Hepatocyte (in vitro differentiated cells): Measurements from ENCODE around the gene EFNA2. TPM values are rescaled to one million over a fixed set of nuclear protein-coding genes. Genes with fewer than 3 reads are reported as not detected.

Experiments
- DNase-seq: peaks from one replicate; pipeline ENCODE4 v3.0.0-alpha.2; 2016; ENCODE audit warnings: low spot score
- H2AFZ ChIP-seq: fragments of 200-600 bp; sonication (generic); 2 replicates; pipeline ENCODE4 v1.6.0; 2016; ENCODE audit warnings: antibody characterized with exemption, mild to moderate bottlenecking
- H3K27ac ChIP-seq: fragments of 200-600 bp; sonication (generic); 2 replicates; pipeline ENCODE4 v1.5.1; 2016; ENCODE audit warnings: mild to moderate bottlenecking
- H3K27me3 ChIP-seq: fragments of 200-600 bp; sonication (generic); 2 replicates; pipeline ENCODE4 v1.6.1; 2016
- H3K36me3 ChIP-seq: fragments of 200-600 bp; sonication (generic); replicated peaks from 2 replicates; pipeline ENCODE4 v1.5.1; 2016; ENCODE audit warnings: low read depth; ENCODE audit not compliant: insufficient read depth
- H3K4me1 ChIP-seq: fragments of 200-600 bp; sonication (generic); 2 replicates; pipeline ENCODE4 v1.5.1; 2016; ENCODE audit warnings: mild to moderate bottlenecking, moderate library complexity; ENCODE audit not compliant: insufficient read depth
- H3K4me2 ChIP-seq: fragments of 200-600 bp; sonication (generic); 2 replicates; pipeline ENCODE4 v1.6.0; 2016
- H3K4me3 ChIP-seq: fragments of 200-600 bp; sonication (generic); 2 replicates; pipeline ENCODE4 v1.5.1; 2016; ENCODE audit warnings: mild to moderate bottlenecking
- H3K79me2 ChIP-seq: fragments of 200-600 bp; sonication (generic); 2 replicates; pipeline ENCODE4 v1.6.0; 2017; ENCODE audit warnings: mild to moderate bottlenecking
- H3K9me2 ChIP-seq: fragments of 200-600 bp; sonication (generic); replicated peaks from 2 replicates; pipeline ENCODE4 v1.6.0; 2017; ENCODE audit warnings: mild to moderate bottlenecking; ENCODE audit not compliant: insufficient read depth
- H3K9me3 ChIP-seq: fragments of 200-600 bp; sonication (generic); 2 replicates; pipeline ENCODE4 v1.5.1; 2016; ENCODE audit warnings: low read depth, mild to moderate bottlenecking
- H4K20me1 ChIP-seq: fragments of 200-600 bp; sonication (generic); 2 replicates; pipeline ENCODE4 v1.6.0; 2016; ENCODE audit warnings: mild to moderate bottlenecking; ENCODE audit not compliant: insufficient read depth, poor library complexity, severe bottlenecking
- EZH2 ChIP-seq: fragments of 200-600 bp; sonication (generic); IDR thresholded peaks from 2 replicates; pipeline ENCODE4 v1.6.1; 2016; ENCODE audit warnings: antibody characterized with exemption, mild to moderate bottlenecking, borderline replicate concordance
- EZH2phosphoT487 ChIP-seq: fragments of 200-600 bp; sonication (generic); IDR thresholded peaks from one replicate; pipeline ENCODE4 v1.6.1; 2018; ENCODE audit warnings: antibody characterized with exemption, mild to moderate bottlenecking, low read depth, moderate library complexity; ENCODE audit not compliant: unreplicated experiment, severe bottlenecking
- WGBS: methylation state at CpG from one replicate; pipeline ENCODE4 v1.1.6; 2016; ENCODE audit warnings: low lambda C conversion rate; ENCODE audit errors: missing lambda C conversion rate; 5-methylcytosine and 5-hydroxymethylcytosine counted together
- polyA plus RNA-seq: library from polyadenylated mRNA; unstranded; fragments of >200 nt; fragmentation: Nextera tagmentation; extraction: Ambion mirVana; gene quantifications from 2 replicates; pipeline ENCODE4 v1.2.1, GENCODE V29; 2016
- total RNA-seq: library from RNA; depleted of rRNA; stranded (reverse); fragments of >200 nt; gene quantifications from 2 replicates; pipeline ENCODE4 v1.2.3, GENCODE V29; 2014
- TF ChIP-seq, protein P1 (sequence below): fragments of 200-600 bp; sonication (generic); IDR thresholded peaks from 2 replicates; pipeline ENCODE4 v1.5.1; 2016; ENCODE audit warnings: antibody characterized with exemption, mild to moderate bottlenecking; ENCODE audit not compliant: poor library complexity

EFNA2 gene
- total and polyA plus RNA-seq, 2 experiments from 2014 or later: 1.3 to 14.2 TPM

DNA sequence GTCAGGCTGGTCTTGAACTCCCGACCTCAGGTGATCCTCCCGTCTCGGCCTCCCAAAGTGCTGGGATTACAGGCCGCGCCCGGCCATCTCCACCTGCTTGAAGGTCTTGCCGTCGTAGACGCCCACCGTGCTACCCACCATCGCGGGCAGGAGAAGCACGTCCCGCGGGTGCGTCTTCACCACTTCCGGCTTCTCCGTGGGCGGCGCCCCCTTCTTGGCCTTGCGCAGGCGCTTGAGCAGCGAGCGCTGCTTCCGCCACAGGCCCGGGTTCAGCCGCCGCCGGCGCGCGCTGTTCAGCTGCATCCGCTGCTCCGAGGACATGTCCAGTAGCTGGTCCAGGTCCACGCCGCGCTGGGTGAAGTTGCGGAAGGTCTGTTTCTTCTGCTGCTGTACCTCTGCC lies 21.6 kb downstream of the EFNA2 start:
- Histone ChIP-seq H3K9me2 (no peaks in the 10 kb centered on the region), H3K4me2 (no peak overlapping the region), H3K27me3 (no peaks in the 10 kb centered on the region), H3K36me3 (no peaks in the 10 kb centered on the region), H3K79me2 (no peaks in the 10 kb centered on the region), H3K4me1 (peaks cover 5% of the 10 kb centered on the region), H3K27ac (no peak overlapping the region), H3K9me3 (no peaks in the 10 kb centered on the region), H4K20me1 (no peaks in the 10 kb centered on the region), H3K4me3 (no peak overlapping the region), H2AFZ (no peak overlapping the region)
- no peak for DNase-seq
- WGBS: 96% methylated on average over 38 of the region's 38 CpGs
- TF ChIP-seq EZH2phosphoT487 (no peak), EZH2 (no peak)
- TF ChIP-seq, protein P1, sequence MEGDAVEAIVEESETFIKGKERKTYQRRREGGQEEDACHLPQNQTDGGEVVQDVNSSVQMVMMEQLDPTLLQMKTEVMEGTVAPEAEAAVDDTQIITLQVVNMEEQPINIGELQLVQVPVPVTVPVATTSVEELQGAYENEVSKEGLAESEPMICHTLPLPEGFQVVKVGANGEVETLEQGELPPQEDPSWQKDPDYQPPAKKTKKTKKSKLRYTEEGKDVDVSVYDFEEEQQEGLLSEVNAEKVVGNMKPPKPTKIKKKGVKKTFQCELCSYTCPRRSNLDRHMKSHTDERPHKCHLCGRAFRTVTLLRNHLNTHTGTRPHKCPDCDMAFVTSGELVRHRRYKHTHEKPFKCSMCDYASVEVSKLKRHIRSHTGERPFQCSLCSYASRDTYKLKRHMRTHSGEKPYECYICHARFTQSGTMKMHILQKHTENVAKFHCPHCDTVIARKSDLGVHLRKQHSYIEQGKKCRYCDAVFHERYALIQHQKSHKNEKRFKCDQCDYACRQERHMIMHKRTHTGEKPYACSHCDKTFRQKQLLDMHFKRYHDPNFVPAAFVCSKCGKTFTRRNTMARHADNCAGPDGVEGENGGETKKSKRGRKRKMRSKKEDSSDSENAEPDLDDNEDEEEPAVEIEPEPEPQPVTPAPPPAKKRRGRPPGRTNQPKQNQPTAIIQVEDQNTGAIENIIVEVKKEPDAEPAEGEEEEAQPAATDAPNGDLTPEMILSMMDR: no peak

DNA sequence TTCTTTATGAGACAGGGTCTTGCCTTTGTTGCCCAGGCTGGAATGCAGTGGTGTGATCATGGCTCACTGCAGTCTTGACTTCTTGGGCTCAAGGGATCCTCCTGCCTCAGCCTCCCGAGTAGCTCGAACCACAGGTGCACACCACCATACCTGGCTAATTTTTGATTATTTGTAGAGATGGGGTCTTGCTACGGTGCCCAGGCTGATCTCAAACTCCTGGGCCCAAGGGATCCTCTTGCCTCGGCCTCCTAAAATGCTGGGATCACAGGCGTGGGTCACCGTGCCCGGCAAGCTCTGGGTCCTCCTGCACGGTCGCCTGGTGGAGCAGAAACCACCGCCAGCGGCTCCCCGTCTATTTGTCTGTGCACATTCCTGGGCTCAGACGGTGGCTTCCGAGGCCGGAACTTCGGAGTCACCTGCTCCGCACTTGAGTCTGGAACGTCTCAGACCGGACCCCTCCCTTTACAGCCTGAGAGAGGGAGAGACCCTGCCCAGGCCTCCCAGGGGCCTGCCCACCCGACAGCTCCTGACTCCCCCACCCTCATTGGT lies 22.2 kb downstream of the EFNA2 start:
- H3K9me2 ChIP-seq: no peaks in the 10 kb centered on the region

DNA sequence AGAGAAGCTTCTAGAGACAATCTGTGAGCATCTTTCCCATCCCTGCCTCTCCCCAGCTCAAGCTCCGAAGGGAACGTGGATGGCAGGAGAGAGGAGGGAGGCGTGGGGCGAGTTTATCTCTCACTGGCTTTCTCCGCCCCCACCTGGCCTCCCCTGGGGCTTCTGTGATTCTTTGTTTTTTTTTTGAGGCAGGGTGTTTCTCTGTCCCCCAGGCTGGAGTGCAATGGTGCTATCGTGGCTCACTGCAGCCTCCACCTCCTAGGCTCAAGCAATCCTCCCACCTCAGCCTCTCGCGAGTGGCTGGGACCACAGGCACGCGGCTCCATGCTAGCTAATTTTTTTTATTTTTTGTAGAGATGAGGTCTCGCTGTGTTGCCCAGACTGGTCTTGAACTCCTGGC lies 23.0 kb downstream of the EFNA2 start:
- no peak for DNase-seq
- H3K27ac ChIP-seq: no peak overlapping the region
- H3K79me2 ChIP-seq: no peaks in the 10 kb centered on the region
- no peaks in the 10 kb centered on the region for H4K20me1 ChIP-seq
- WGBS: 70% methylated on average over 11 of the region's 11 CpGs
- TF ChIP-seq EZH2phosphoT487: no peak
- no peak for TF ChIP-seq EZH2
- TF ChIP-seq, protein P1: no peak
- H3K9me3 ChIP-seq: no peaks in the 10 kb centered on the region
- no peak overlapping the region for H3K4me2 ChIP-seq
- peaks cover 10% of the 10 kb centered on the region for H3K4me1 ChIP-seq
- no peak overlapping the region for H3K4me3 ChIP-seq
- no peaks in the 10 kb centered on the region for H3K9me2 ChIP-seq
- no peaks in the 10 kb centered on the region for H3K36me3 ChIP-seq
- no peak overlapping the region for H2AFZ ChIP-seq
- H3K27me3 ChIP-seq: no peaks in the 10 kb centered on the region

More for the DNA sequence above, 22.2 kb downstream of the EFNA2 start:
- no peaks in the 10 kb centered on the region for H3K79me2 ChIP-seq
- TF ChIP-seq EZH2phosphoT487: no peak
- no peak for TF ChIP-seq EZH2
- TF ChIP-seq, protein P1: no peak
- no peaks in the 10 kb centered on the region for H3K27me3 ChIP-seq
- no peaks in the 10 kb centered on the region for H3K9me3 ChIP-seq
- no peak overlapping the region for H3K4me2 ChIP-seq
- H3K4me3 ChIP-seq: no peak overlapping the region
- no peak overlapping the region for H3K27ac ChIP-seq
- no peak overlapping the region for H2AFZ ChIP-seq
- WGBS: 96% methylated on average over 13 of the region's 20 CpGs
- peaks cover 5% of the 10 kb centered on the region for H3K4me1 ChIP-seq
- no peaks in the 10 kb centered on the region for H4K20me1 ChIP-seq
- DNase-seq: no peak
- no peaks in the 10 kb centered on the region for H3K36me3 ChIP-seq
